WTC11 (cell line): ENCODE measurements around the gene ACY1. TPM values are rescaled to one million over a fixed set of nuclear protein-coding genes. Genes with fewer than 3 reads are reported as not detected.

Experiments used
- ATAC-seq: fragments of 200-7000 bp; cut with Tn5 transposase; 2 replicates; pipeline ENCODE4 v1.10.0; 2021; ENCODE audit warnings: mild to moderate bottlenecking, moderate library complexity
- CTCF ChIA-PET: fragments of 300-600 bp; sonication (Branson Sonifier 250); formaldehyde crosslinking; loops from one replicate; lab custom pipeline; 2021; ENCODE audit warnings: antibody characterized with exemption; lab: Charles Lee
- POLR2A ChIA-PET: fragments of 350-600 bp; sonication (Branson Sonifier 250); formaldehyde crosslinking; loops from one replicate; lab custom pipeline; 2021; ENCODE audit warnings: antibody characterized with exemption; lab: Charles Lee
- DNase-seq: peaks from one replicate; pipeline ENCODE4 v3.0.0; 2021; ENCODE audit warnings: low spot score
- H3K27ac Mint-ChIP-seq: 2 replicates; pipeline ENCODE4 v1.8.0; 2021; ENCODE audit warnings: mixed read lengths
- H3K27me3 Mint-ChIP-seq: 2 replicates; pipeline ENCODE4 v1.8.0; 2021; ENCODE audit warnings: low read depth, mild to moderate bottlenecking, moderate library complexity, mixed read lengths
- H3K36me3 Mint-ChIP-seq: 2 replicates; pipeline ENCODE4 v1.8.0; 2021; ENCODE audit warnings: mixed read lengths
- H3K4me1 Mint-ChIP-seq: 2 replicates; pipeline ENCODE4 v1.8.0; 2022; ENCODE audit warnings: mixed read lengths
- H3K4me3 Mint-ChIP-seq: 2 replicates; pipeline ENCODE4 v1.8.0; 2021; ENCODE audit warnings: mild to moderate bottlenecking, moderate library complexity, mixed read lengths
- H3K9me3 Mint-ChIP-seq: 2 replicates; pipeline ENCODE4 v1.8.0; 2021; ENCODE audit warnings: mixed read lengths
- CREB1 ChIP-seq: sonication (generic); formaldehyde crosslinking; IDR thresholded peaks from 2 replicates; pipeline ENCODE4 v1.8.0; 2023; ENCODE audit warnings: mild to moderate bottlenecking, missing genetic modification reagents
- CREM ChIP-seq: sonication (generic); formaldehyde crosslinking; IDR thresholded peaks from 2 replicates; pipeline ENCODE4 v1.8.1; 2022; ENCODE audit warnings: mild to moderate bottlenecking, missing genetic modification reagents, moderate library complexity
- ELF4 ChIP-seq: sonication (generic); formaldehyde crosslinking; IDR thresholded peaks from 2 replicates; pipeline ENCODE4 v1.8.1; 2022; ENCODE audit warnings: low read depth, mild to moderate bottlenecking, moderate library complexity, missing genetic modification reagents
- EMX1 ChIP-seq: fragments of 250-450 bp; sonication (Bioruptor Pico); IDR thresholded peaks from 2 replicates; pipeline ENCODE4 v1.8.0; 2021; ENCODE audit warnings: mild to moderate bottlenecking
- ESRRA ChIP-seq: sonication (generic); formaldehyde crosslinking; IDR thresholded peaks from 2 replicates; pipeline ENCODE4 v1.8.1; 2022; ENCODE audit warnings: mild to moderate bottlenecking, missing genetic modification reagents, borderline replicate concordance
- FOXK1 ChIP-seq: sonication (generic); formaldehyde crosslinking; IDR thresholded peaks from 2 replicates; pipeline ENCODE4 v1.8.0; 2022; ENCODE audit warnings: mild to moderate bottlenecking, moderate library complexity, missing genetic modification reagents
- HMGXB4 ChIP-seq: sonication (generic); formaldehyde crosslinking; IDR thresholded peaks from 2 replicates; pipeline ENCODE4 v1.8.1; 2023; ENCODE audit warnings: mild to moderate bottlenecking, moderate library complexity, missing genetic modification reagents
- KAT7 ChIP-seq: sonication (generic); formaldehyde crosslinking; IDR thresholded peaks from 2 replicates; pipeline ENCODE4 v1.8.1; 2023; ENCODE audit warnings: missing genetic modification reagents, mild to moderate bottlenecking, borderline replicate concordance
- MXD4 ChIP-seq: fragments of 250-450 bp; sonication (Bioruptor Pico); IDR thresholded peaks from 2 replicates; pipeline ENCODE4 v1.8.0; 2021; ENCODE audit warnings: mild to moderate bottlenecking, moderate library complexity, borderline replicate concordance
- PRRX2 ChIP-seq: fragments of 250-450 bp; sonication (Bioruptor Pico); IDR thresholded peaks from 2 replicates; pipeline ENCODE4 v1.8.0; 2021; ENCODE audit warnings: mild to moderate bottlenecking
- SOX15 ChIP-seq: fragments of 250-450 bp; sonication (Bioruptor Pico); IDR thresholded peaks from 2 replicates; pipeline ENCODE4 v1.9.0; 2021; ENCODE audit warnings: mild to moderate bottlenecking
- ZBTB21 ChIP-seq: sonication (generic); formaldehyde crosslinking; IDR thresholded peaks from 2 replicates; pipeline ENCODE4 v1.8.1; 2023; ENCODE audit warnings: mild to moderate bottlenecking, missing genetic modification reagents, borderline replicate concordance
- ZMAT4 ChIP-seq: fragments of 250-450 bp; sonication (Bioruptor Pico); IDR thresholded peaks from 2 replicates; pipeline ENCODE4 v1.9.0; 2021; ENCODE audit warnings: mild to moderate bottlenecking
- ZNF121 ChIP-seq: sonication (generic); formaldehyde crosslinking; IDR thresholded peaks from 2 replicates; pipeline ENCODE4 v1.8.0; 2023; ENCODE audit warnings: missing genetic modification reagents
- ZNF317 ChIP-seq: sonication (generic); formaldehyde crosslinking; IDR thresholded peaks from 2 replicates; pipeline ENCODE4 v1.8.1; 2023; ENCODE audit warnings: low read depth, mild to moderate bottlenecking, moderate library complexity, missing genetic modification reagents, borderline replicate concordance
- ZNF396 ChIP-seq: fragments of 250-450 bp; sonication (Bioruptor Pico); IDR thresholded peaks from 2 replicates; pipeline ENCODE4 v1.8.0; 2021; ENCODE audit warnings: mild to moderate bottlenecking, moderate library complexity, borderline replicate concordance
- ZNF423 ChIP-seq: fragments of 250-450 bp; sonication (Bioruptor Pico); IDR thresholded peaks from 2 replicates; pipeline ENCODE4 v2.1.2; 2022; ENCODE audit warnings: mild to moderate bottlenecking, moderate library complexity
- total RNA-seq: library from RNA; stranded (reverse); gene quantifications from 3 replicates; pipeline ENCODE4 v1.2.3, GENCODE V29; 2021
- TF ChIP-seq, protein P1 (sequence below): sonication (generic); formaldehyde crosslinking; IDR thresholded peaks from 2 replicates; pipeline ENCODE4 v1.8.0; 2023; ENCODE audit warnings: missing genetic modification reagents, mild to moderate bottlenecking, borderline replicate concordance
- TF ChIP-seq, protein P2 (sequence below): fragments of 250-450 bp; sonication (Bioruptor Pico); IDR thresholded peaks from 2 replicates; pipeline ENCODE4 v1.9.0; 2021; ENCODE audit warnings: mild to moderate bottlenecking

The ACY1 gene
- total RNA-seq, 1 experiment from 2014 or later, result 53.8 TPM

DNA sequence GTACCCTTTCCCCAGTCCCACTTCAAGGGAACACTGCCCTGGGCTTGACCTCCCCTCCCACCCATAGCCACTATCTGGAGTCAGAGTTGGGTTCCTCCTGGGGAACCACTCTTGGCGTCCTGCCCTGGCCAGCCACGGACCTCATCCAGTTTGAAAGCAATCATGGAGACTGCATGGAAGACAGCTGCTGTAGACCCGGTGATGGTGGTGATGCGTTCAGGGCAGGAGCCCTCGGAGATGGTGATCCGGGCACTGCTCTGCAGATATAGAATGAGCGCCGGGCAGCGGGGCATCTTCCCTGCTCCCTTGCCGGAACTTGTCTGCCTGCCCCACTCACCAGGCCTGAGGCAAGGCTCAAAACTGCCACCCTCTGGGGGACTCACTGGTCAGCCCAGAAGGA, 22.9 kb upstream of the ACY1 start:
- ATAC-seq (no peak), DNase-seq (no peak)
- ChIA-PET CTCF (interaction anchor here (6.5 kb wide), 1 partner anchor 15 kb away, joined by 60 read pairs; the partner anchor contains the start of genes ABHD14A and ABHD14B), POLR2A (interaction anchor here (1.8 kb wide), 1 partner anchor 9 kb away, joined by 4 read pairs; no protein-coding TSS in a partner anchor)
- Mint-ChIP-seq H3K9me3 (no peaks in the 10 kb centered on the region), H3K4me3 (no peak overlapping the region), H3K36me3 (no peaks in the 10 kb centered on the region), H3K4me1 (peaks cover 19% of the 10 kb centered on the region), H3K27me3 (peaks cover 20% of the 10 kb centered on the region), H3K27ac (no peak overlapping the region)
- TF ChIP-seq HMGXB4 (CRISPR knock-in tag), result no peak

DNA sequence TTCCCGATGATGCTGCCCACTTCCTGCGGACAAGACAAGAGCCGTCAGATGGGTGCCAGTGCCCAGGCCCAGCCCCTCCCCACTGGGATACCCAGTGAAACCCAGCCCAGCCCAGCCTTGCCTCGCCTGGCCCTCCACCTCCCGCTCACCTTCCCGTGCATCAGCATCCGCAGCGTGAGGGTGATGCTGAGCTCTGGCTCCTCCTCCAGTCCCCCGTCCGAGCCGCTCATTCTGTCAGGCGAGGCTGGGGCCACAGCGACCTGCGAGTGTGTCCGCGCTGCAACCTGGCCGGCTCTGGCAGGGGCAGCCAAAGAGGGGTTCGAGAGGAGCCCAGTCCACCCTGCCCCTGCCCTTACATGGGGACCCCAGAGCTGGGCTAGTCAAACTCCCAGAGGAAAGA, 22.3 kb upstream of the ACY1 start:
- ATAC-seq (no peak), DNase-seq (no peak)
- TF ChIP-seq ELF4, result no peak
- TF ChIP-seq PRRX2 (CRISPR knock-in tag), result no peak
- no peak for TF ChIP-seq ZNF423
- TF ChIP-seq ZBTB21 (CRISPR knock-in tag), result no peak
- TF ChIP-seq ZNF317 (CRISPR knock-in tag), result no peak
- no peak for TF ChIP-seq ZNF396 (CRISPR knock-in tag)
- no peak for TF ChIP-seq MXD4 (CRISPR knock-in tag)
- TF ChIP-seq CREM (CRISPR knock-in tag), result no peak
- TF ChIP-seq ESRRA, result no peak
- no peak for TF ChIP-seq SOX15 (CRISPR knock-in tag)
- TF ChIP-seq ZNF121 (CRISPR knock-in tag), result no peak
- TF ChIP-seq, protein P1, sequence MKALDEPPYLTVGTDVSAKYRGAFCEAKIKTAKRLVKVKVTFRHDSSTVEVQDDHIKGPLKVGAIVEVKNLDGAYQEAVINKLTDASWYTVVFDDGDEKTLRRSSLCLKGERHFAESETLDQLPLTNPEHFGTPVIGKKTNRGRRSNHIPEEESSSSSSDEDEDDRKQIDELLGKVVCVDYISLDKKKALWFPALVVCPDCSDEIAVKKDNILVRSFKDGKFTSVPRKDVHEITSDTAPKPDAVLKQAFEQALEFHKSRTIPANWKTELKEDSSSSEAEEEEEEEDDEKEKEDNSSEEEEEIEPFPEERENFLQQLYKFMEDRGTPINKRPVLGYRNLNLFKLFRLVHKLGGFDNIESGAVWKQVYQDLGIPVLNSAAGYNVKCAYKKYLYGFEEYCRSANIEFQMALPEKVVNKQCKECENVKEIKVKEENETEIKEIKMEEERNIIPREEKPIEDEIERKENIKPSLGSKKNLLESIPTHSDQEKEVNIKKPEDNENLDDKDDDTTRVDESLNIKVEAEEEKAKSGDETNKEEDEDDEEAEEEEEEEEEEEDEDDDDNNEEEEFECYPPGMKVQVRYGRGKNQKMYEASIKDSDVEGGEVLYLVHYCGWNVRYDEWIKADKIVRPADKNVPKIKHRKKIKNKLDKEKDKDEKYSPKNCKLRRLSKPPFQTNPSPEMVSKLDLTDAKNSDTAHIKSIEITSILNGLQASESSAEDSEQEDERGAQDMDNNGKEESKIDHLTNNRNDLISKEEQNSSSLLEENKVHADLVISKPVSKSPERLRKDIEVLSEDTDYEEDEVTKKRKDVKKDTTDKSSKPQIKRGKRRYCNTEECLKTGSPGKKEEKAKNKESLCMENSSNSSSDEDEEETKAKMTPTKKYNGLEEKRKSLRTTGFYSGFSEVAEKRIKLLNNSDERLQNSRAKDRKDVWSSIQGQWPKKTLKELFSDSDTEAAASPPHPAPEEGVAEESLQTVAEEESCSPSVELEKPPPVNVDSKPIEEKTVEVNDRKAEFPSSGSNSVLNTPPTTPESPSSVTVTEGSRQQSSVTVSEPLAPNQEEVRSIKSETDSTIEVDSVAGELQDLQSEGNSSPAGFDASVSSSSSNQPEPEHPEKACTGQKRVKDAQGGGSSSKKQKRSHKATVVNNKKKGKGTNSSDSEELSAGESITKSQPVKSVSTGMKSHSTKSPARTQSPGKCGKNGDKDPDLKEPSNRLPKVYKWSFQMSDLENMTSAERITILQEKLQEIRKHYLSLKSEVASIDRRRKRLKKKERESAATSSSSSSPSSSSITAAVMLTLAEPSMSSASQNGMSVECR, result no peak
- no peak for TF ChIP-seq KAT7 (CRISPR knock-in tag)
- TF ChIP-seq CREB1, result no peak
- TF ChIP-seq, protein P2, sequence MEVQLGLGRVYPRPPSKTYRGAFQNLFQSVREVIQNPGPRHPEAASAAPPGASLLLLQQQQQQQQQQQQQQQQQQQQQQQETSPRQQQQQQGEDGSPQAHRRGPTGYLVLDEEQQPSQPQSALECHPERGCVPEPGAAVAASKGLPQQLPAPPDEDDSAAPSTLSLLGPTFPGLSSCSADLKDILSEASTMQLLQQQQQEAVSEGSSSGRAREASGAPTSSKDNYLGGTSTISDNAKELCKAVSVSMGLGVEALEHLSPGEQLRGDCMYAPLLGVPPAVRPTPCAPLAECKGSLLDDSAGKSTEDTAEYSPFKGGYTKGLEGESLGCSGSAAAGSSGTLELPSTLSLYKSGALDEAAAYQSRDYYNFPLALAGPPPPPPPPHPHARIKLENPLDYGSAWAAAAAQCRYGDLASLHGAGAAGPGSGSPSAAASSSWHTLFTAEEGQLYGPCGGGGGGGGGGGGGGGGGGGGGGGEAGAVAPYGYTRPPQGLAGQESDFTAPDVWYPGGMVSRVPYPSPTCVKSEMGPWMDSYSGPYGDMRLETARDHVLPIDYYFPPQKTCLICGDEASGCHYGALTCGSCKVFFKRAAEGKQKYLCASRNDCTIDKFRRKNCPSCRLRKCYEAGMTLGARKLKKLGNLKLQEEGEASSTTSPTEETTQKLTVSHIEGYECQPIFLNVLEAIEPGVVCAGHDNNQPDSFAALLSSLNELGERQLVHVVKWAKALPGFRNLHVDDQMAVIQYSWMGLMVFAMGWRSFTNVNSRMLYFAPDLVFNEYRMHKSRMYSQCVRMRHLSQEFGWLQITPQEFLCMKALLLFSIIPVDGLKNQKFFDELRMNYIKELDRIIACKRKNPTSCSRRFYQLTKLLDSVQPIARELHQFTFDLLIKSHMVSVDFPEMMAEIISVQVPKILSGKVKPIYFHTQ (CRISPR knock-in tag), result no peak
- no peak for TF ChIP-seq EMX1
- no peak for TF ChIP-seq FOXK1 (CRISPR knock-in tag)
- no peak for TF ChIP-seq ZMAT4
- H3K36me3 Mint-ChIP-seq, result no peaks in the 10 kb centered on the region
- H3K4me3 Mint-ChIP-seq, result no peak overlapping the region
- ChIA-PET CTCF (interaction anchor here (0.9 to 6.5 kb wide), 3 partner anchors 14 to 21 kb away, joined by 3 to 60 read pairs (median 19); partner anchors contain the start of genes ABHD14A, ABHD14B, ACY1 and RRP9), POLR2A (interaction anchor here (1.8 kb wide), 1 partner anchor 8 kb away, joined by 4 read pairs; no protein-coding TSS in a partner anchor)
- H3K4me1 Mint-ChIP-seq, result peaks cover 25% of the 10 kb centered on the region
- no peaks in the 10 kb centered on the region for H3K9me3 Mint-ChIP-seq
- no peak overlapping the region; the same call in 1 of the 2 replicates for H3K27ac Mint-ChIP-seq
- peaks cover 22% of the 10 kb centered on the region for H3K27me3 Mint-ChIP-seq
